OCI-LY3 (cell line): Measurements from ENCODE around the gene CLGN.

Source experiments
- H2AFZ ChIP-seq: fragments of 200-600, 300-600 bp; shearing (Covaris generic); 2 replicates; pipeline ENCODE4 v1.6.0; 2014; ENCODE audit warnings: antibody characterized with exemption, low read depth, low read length
- H3K27ac ChIP-seq: fragments of 200-600, 300-600 bp; sonication (generic); 2 replicates; pipeline ENCODE4 v1.5.1; 2014; ENCODE audit warnings: mild to moderate bottlenecking, low read length, moderate library complexity, mixed read lengths
- H3K27me3 ChIP-seq: fragments of 200-600, 300-600 bp; sonication (generic); 2 replicates; pipeline ENCODE4 v1.6.1; 2014; ENCODE audit warnings: low read depth, low read length, mixed read lengths
- H3K36me3 ChIP-seq: fragments of 200-600, 300-600 bp; sonication (generic); replicated peaks from 2 replicates; pipeline ENCODE3; 2014; ENCODE audit warnings: low read depth, low read length, mixed read lengths
- H3K4me1 ChIP-seq: fragments of 300-600, 200-600 bp; sonication (generic); 2 replicates; pipeline ENCODE4 v1.6.1; 2014; ENCODE audit warnings: low read length, mixed read lengths
- H3K4me2 ChIP-seq: fragments of 200-600, 300-600 bp; sonication (generic); 2 replicates; pipeline ENCODE4 v1.6.1; 2014; ENCODE audit warnings: low read length, mixed read lengths
- H3K4me3 ChIP-seq: fragments of 300-600, 200-600 bp; sonication (generic); 2 replicates; pipeline ENCODE4 v1.5.1; 2014; ENCODE audit warnings: antibody characterized with exemption, mild to moderate bottlenecking, low read length, moderate library complexity
- H3K79me2 ChIP-seq: fragments of 300-600, 200-600 bp; shearing (Covaris generic); 2 replicates; pipeline ENCODE4 v1.6.1; 2014; ENCODE audit warnings: mild to moderate bottlenecking, low read length, mixed read lengths
- H3K9ac ChIP-seq: fragments of 300-600, 200-600 bp; shearing (Covaris generic); 2 replicates; pipeline ENCODE4 v1.6.0; 2014; ENCODE audit warnings: mild to moderate bottlenecking, low read length, moderate library complexity
- H3K9me3 ChIP-seq: fragments of 200-600, 300-600 bp; shearing (Covaris generic); 2 replicates; pipeline ENCODE4 v1.6.1; 2014; ENCODE audit warnings: low read length, mixed read lengths; ENCODE audit not compliant: insufficient read depth
- H4K20me1 ChIP-seq: fragments of 200-600, 300-600 bp; sonication (generic); 2 replicates; pipeline ENCODE4 v1.6.1; 2016; ENCODE audit warnings: low read length, mixed read lengths; ENCODE audit not compliant: insufficient read depth
- EZH2phosphoT487 ChIP-seq: fragments of 200-600 bp; shearing (Covaris generic); IDR thresholded peaks from 2 replicates; pipeline ENCODE4 v1.6.1; 2018; ENCODE audit warnings: antibody characterized with exemption, mixed run types, low read depth
- TF ChIP-seq, protein P1 (sequence below): fragments of 200-600, 300-600 bp; sonication (generic); IDR thresholded peaks from 2 replicates; pipeline ENCODE4 v1.5.1; 2014; ENCODE audit warnings: antibody characterized with exemption, low read length, low read depth

The CLGN gene, protein sequence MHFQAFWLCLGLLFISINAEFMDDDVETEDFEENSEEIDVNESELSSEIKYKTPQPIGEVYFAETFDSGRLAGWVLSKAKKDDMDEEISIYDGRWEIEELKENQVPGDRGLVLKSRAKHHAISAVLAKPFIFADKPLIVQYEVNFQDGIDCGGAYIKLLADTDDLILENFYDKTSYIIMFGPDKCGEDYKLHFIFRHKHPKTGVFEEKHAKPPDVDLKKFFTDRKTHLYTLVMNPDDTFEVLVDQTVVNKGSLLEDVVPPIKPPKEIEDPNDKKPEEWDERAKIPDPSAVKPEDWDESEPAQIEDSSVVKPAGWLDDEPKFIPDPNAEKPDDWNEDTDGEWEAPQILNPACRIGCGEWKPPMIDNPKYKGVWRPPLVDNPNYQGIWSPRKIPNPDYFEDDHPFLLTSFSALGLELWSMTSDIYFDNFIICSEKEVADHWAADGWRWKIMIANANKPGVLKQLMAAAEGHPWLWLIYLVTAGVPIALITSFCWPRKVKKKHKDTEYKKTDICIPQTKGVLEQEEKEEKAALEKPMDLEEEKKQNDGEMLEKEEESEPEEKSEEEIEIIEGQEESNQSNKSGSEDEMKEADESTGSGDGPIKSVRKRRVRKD

DNA sequence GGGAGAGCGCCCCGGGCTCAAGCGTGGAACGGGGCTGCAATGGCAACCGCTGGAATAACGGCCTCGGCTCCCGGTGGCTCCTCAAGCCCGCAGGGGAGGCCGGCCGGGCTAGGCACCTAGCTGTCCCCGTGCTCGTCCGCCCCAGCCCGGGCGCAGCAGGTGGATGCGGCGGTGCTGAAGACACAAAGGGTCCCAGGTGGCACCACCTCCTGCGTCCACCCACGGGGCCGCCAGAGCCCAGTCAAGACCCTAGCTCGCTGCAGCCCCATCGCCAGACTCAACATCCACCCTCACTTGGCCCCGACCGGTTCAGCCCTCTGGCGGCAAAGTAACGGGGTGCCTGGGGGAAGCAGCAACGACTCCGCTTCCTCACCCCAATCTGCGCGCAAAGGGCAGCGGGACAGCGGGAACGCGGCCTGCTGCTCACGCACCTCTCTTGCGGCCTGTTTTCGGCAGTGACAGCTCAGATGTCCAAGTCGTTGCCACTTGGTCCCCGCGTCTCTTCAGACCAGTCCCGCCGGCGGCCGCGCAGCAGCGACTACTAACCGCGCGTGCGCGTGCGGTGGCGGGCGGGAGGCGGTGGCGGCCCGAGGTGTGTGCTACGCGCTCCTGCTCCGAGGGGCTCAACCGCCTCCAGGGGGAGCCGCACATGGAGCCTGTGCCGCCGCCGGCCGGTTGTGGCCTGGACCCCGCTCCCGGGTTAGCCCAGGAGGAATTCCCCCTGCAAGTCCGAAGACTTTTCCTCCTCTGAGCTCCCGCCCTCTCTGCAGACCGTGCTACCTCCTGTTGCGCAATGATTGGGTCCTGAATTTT lies at the start of gene CLGN:
Gene CLGN (minus strand): TSS at position 543 of the 813 bp plus-strand sequence. CDS start 14,570 bp downstream, outside the sequence.
- H3K27ac ChIP-seq = peak within 1 kb of the TSS; percentile 2; the same call in 1 of the 2 replicates
- H3K9ac ChIP-seq = peak within 1 kb of the TSS; percentile 65
- no peaks in the 10 kb centered on the region for H3K79me2 ChIP-seq

DNA sequence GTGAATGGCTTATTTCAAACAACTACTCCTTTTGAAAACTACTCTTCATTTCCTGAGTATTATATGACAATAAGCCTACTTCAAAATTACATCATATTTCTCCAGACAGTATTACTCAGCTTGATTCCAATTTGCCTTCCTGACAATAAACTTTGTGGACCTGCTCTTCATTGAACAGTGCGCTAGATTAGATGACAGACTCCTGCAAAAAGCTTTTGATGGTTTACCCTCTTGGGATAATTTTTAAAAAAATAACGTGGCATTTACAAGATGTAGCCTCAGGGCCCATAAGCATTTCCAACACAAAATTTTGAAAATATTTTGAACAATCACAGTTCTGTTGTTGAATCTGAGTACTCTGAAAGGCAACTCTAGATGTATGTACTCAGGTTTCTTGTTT lies 44.7 kb upstream of the CLGN start:
- Histone ChIP-seq H3K27me3 (peaks cover 12% of the 10 kb centered on the region; the same call in 1 of the 2 replicates), H3K79me2 (no peaks in the 10 kb centered on the region), H2AFZ (no peak overlapping the region), H4K20me1 (no peaks in the 10 kb centered on the region), H3K36me3 (no peaks in the 10 kb centered on the region), H3K4me3 (no peak overlapping the region), H3K4me1 (no peaks in the 10 kb centered on the region), H3K9ac (no peak overlapping the region), H3K9me3 (no peaks in the 10 kb centered on the region), H3K4me2 (no peak overlapping the region), H3K27ac (no peak overlapping the region)
- TF ChIP-seq EZH2phosphoT487 = no peak
- TF ChIP-seq, protein P1, sequence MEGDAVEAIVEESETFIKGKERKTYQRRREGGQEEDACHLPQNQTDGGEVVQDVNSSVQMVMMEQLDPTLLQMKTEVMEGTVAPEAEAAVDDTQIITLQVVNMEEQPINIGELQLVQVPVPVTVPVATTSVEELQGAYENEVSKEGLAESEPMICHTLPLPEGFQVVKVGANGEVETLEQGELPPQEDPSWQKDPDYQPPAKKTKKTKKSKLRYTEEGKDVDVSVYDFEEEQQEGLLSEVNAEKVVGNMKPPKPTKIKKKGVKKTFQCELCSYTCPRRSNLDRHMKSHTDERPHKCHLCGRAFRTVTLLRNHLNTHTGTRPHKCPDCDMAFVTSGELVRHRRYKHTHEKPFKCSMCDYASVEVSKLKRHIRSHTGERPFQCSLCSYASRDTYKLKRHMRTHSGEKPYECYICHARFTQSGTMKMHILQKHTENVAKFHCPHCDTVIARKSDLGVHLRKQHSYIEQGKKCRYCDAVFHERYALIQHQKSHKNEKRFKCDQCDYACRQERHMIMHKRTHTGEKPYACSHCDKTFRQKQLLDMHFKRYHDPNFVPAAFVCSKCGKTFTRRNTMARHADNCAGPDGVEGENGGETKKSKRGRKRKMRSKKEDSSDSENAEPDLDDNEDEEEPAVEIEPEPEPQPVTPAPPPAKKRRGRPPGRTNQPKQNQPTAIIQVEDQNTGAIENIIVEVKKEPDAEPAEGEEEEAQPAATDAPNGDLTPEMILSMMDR = no peak

More for the DNA sequence above, at the start of gene CLGN:
- Histone ChIP-seq H4K20me1 (no peaks in the 10 kb centered on the region), H2AFZ (peak within 1 kb of the TSS; percentile 98), H3K4me3 (peak within 1 kb of the TSS; percentile 81), H3K9me3 (no peaks in the 10 kb centered on the region), H3K4me1 (peaks cover 10% of the 10 kb centered on the region), H3K4me2 (peak within 1 kb of the TSS; percentile 82), H3K27me3 (no peaks in the 10 kb centered on the region), H3K36me3 (no peaks in the 10 kb centered on the region)
- TF ChIP-seq, protein P1 = peak; percentile 72
- TF ChIP-seq EZH2phosphoT487 = no peak

DNA sequence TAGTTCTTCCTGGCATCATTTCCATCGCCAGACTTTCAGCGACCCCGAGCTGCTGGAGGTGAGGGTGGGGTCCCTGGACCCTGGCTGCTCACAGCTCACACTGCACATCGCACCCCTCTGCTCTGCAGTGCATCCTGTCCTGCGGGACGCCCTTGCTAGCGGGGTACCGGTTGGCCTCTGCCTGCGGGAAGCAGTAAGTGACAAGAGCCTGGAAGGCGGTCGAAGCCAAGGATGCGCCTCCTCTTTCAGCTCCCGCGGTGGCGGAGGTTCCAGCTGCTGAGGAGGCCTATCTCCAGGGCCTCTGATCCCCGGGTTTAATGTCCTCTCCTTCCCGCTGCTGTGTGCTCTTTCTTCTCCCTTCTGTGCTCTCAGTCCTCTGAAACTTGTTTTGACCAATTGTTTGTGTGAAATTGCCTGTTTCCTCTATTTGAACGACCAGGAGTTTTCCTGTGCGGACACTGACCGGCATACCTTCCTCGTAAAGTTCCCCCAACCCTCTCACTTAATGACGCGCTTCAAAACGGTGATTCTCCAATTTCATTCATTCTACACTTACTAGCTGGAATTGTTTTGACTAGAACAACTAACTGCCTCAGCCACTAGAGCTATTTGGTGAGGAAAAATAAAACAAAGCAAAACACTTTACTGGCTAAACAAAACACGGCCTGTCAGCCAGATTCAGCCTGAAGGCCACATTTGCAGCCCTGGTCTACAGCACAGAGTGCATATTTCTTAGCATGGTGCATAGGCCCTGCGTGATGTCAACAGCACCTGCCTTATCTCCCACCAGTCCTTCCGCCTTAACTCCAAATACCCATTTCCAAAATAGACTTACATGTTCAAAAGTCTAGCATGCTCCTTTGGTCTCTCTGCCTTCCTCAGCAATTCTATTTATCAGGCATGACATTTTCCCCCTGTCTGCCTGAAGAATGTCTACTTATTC lies 42.6 kb upstream of the CLGN start:
- Histone ChIP-seq H4K20me1 (no peaks in the 10 kb centered on the region), H2AFZ (no peak overlapping the region), H3K36me3 (no peaks in the 10 kb centered on the region), H3K4me1 (no peaks in the 10 kb centered on the region), H3K27ac (no peak overlapping the region), H3K4me3 (no peak overlapping the region), H3K9me3 (no peaks in the 10 kb centered on the region), H3K4me2 (no peak overlapping the region), H3K9ac (no peak overlapping the region), H3K79me2 (no peaks in the 10 kb centered on the region), H3K27me3 (peaks cover 18% of the 10 kb centered on the region; the same call in 1 of the 2 replicates)
- no peak for TF ChIP-seq EZH2phosphoT487
- TF ChIP-seq, protein P1 = no peak
